ENCODE data around the gene HECTD4.

Gene HECTD4

GRCh38 chr12:112322882-112323547 is 59.2 kb downstream of the HECTD4 start:
- Histone ChIP-seq H3K9ac (ENCODE audit: low read length) (no peak overlapping the region), H3K27me3 (ENCODE audit: control insufficient read depth, insufficient read depth, low read length) (no peaks in the 10 kb centered on the region), H3K27ac (ENCODE audit: low read depth, low read length) (no peak overlapping the region), H3K36me3 (ENCODE audit: control insufficient read depth, insufficient read depth, low read length) (peaks cover 3% of the 10 kb centered on the region), H3K4me3 (ENCODE audit: low read length) (no peak overlapping the region), H3K4me1 (ENCODE audit: control insufficient read depth, insufficient read depth, low read length) (no peaks in the 10 kb centered on the region)

- no peaks in the 10 kb centered on the region for H3K27me3 ChIP-seq (ENCODE audit: control insufficient read depth, insufficient read depth, low read length)
- no peaks in the 10 kb centered on the region for H3K4me1 ChIP-seq (ENCODE audit: control insufficient read depth, insufficient read depth, low read length)
- H3K36me3 ChIP-seq (ENCODE audit: control insufficient read depth, insufficient read depth, low read length) = peaks cover 3% of the 10 kb centered on the region
- no peak overlapping the region for H3K9ac ChIP-seq (ENCODE audit: low read length)
- H3K4me3 ChIP-seq (ENCODE audit: low read length) = no peak overlapping the region
- H3K27ac ChIP-seq (ENCODE audit: low read depth, low read length) = no peak overlapping the region
Observed at GRCh38 chr12:112322441-112322840, 59.8 kb downstream of the HECTD4 start.

- Histone ChIP-seq H3K27ac (ENCODE audit: low read depth, low read length) (no peak overlapping the region), H3K4me3 (ENCODE audit: low read length) (no peak overlapping the region), H3K36me3 (ENCODE audit: control insufficient read depth, insufficient read depth, low read length) (peaks cover 3% of the 10 kb centered on the region), H3K9ac (ENCODE audit: low read length) (no peak overlapping the region), H3K4me1 (ENCODE audit: control insufficient read depth, insufficient read depth, low read length) (no peaks in the 10 kb centered on the region), H3K27me3 (ENCODE audit: control insufficient read depth, insufficient read depth, low read length) (no peaks in the 10 kb centered on the region)
Observed at GRCh38 chr12:112321245-112321644, 61.0 kb downstream of the HECTD4 start.

GRCh38 chr12:112319395-112319794 is 62.8 kb downstream of the HECTD4 start:
- Histone ChIP-seq H3K36me3 (ENCODE audit: control insufficient read depth, insufficient read depth, low read length) (peaks cover 3% of the 10 kb centered on the region), H3K27ac (ENCODE audit: low read depth, low read length) (no peak overlapping the region), H3K4me1 (ENCODE audit: control insufficient read depth, insufficient read depth, low read length) (no peaks in the 10 kb centered on the region), H3K27me3 (ENCODE audit: control insufficient read depth, insufficient read depth, low read length) (no peaks in the 10 kb centered on the region), H3K4me3 (ENCODE audit: low read length) (no peak overlapping the region), H3K9ac (ENCODE audit: low read length) (no peak overlapping the region)

- Histone ChIP-seq H3K9ac (ENCODE audit: low read length) (no peak overlapping the region), H3K27me3 (ENCODE audit: control insufficient read depth, insufficient read depth, low read length) (no peaks in the 10 kb centered on the region), H3K4me3 (ENCODE audit: low read length) (no peak overlapping the region), H3K36me3 (ENCODE audit: control insufficient read depth, insufficient read depth, low read length) (peaks cover 5% of the 10 kb centered on the region), H3K27ac (ENCODE audit: low read depth, low read length) (no peak overlapping the region), H3K4me1 (ENCODE audit: control insufficient read depth, insufficient read depth, low read length) (no peaks in the 10 kb centered on the region)
Observed at GRCh38 chr12:112317481-112317880, 64.8 kb downstream of the HECTD4 start.

- Histone ChIP-seq H3K27ac (ENCODE audit: low read depth, low read length) (no peak overlapping the region), H3K36me3 (ENCODE audit: control insufficient read depth, insufficient read depth, low read length) (peaks cover 5% of the 10 kb centered on the region), H3K9ac (ENCODE audit: low read length) (no peak overlapping the region)
Observed at GRCh38 chr12:112314981-112315380, 67.2 kb downstream of the HECTD4 start.

GRCh38 chr12:112309797-112310196 is 72.4 kb downstream of the HECTD4 start:
- no peaks in the 10 kb centered on the region for H3K4me1 ChIP-seq (ENCODE audit: control insufficient read depth, insufficient read depth, low read length)
- no peak overlapping the region for H3K27ac ChIP-seq (ENCODE audit: low read depth, low read length)
- H3K4me3 ChIP-seq (ENCODE audit: low read length) = no peak overlapping the region
- H3K27me3 ChIP-seq (ENCODE audit: control insufficient read depth, insufficient read depth, low read length) = no peaks in the 10 kb centered on the region
- H3K9ac ChIP-seq (ENCODE audit: low read length) = no peak overlapping the region
- peaks cover 9% of the 10 kb centered on the region for H3K36me3 ChIP-seq (ENCODE audit: control insufficient read depth, insufficient read depth, low read length)

More at GRCh38 chr12:112314981-112315380, 67.2 kb downstream of the HECTD4 start:
- no peak overlapping the region for H3K4me3 ChIP-seq (ENCODE audit: low read length)
- H3K27me3 ChIP-seq (ENCODE audit: control insufficient read depth, insufficient read depth, low read length) = no peaks in the 10 kb centered on the region
- no peaks in the 10 kb centered on the region for H3K4me1 ChIP-seq (ENCODE audit: control insufficient read depth, insufficient read depth, low read length)

- Histone ChIP-seq H3K27me3 (ENCODE audit: control insufficient read depth, insufficient read depth, low read length) (no peaks in the 10 kb centered on the region), H3K9ac (ENCODE audit: low read length) (no peak overlapping the region), H3K4me1 (ENCODE audit: control insufficient read depth, insufficient read depth, low read length) (no peaks in the 10 kb centered on the region), H3K4me3 (ENCODE audit: low read length) (no peak overlapping the region), H3K27ac (ENCODE audit: low read depth, low read length) (no peak overlapping the region), H3K36me3 (ENCODE audit: control insufficient read depth, insufficient read depth, low read length) (peaks cover 9% of the 10 kb centered on the region)
Observed at GRCh38 chr12:112308652-112309051, 73.6 kb downstream of the HECTD4 start.

- Histone ChIP-seq H3K4me3 (ENCODE audit: low read length) (no peak overlapping the region), H3K4me1 (ENCODE audit: control insufficient read depth, insufficient read depth, low read length) (no peaks in the 10 kb centered on the region), H3K27me3 (ENCODE audit: control insufficient read depth, insufficient read depth, low read length) (no peaks in the 10 kb centered on the region), H3K36me3 (ENCODE audit: control insufficient read depth, insufficient read depth, low read length) (peaks cover 9% of the 10 kb centered on the region), H3K27ac (ENCODE audit: low read depth, low read length) (no peak overlapping the region), H3K9ac (ENCODE audit: low read length) (no peak overlapping the region)
Observed at GRCh38 chr12:112308161-112308560, 74.1 kb downstream of the HECTD4 start.

GRCh38 chr12:112307317-112308011 is 74.8 kb downstream of the HECTD4 start:
- H3K27me3 ChIP-seq (ENCODE audit: control insufficient read depth, insufficient read depth, low read length) = no peaks in the 10 kb centered on the region
- no peak overlapping the region for H3K9ac ChIP-seq (ENCODE audit: low read length)
- no peak overlapping the region for H3K4me3 ChIP-seq (ENCODE audit: low read length)
- H3K4me1 ChIP-seq (ENCODE audit: control insufficient read depth, insufficient read depth, low read length) = no peaks in the 10 kb centered on the region
- no peak overlapping the region for H3K27ac ChIP-seq (ENCODE audit: low read depth, low read length)
- H3K36me3 ChIP-seq (ENCODE audit: control insufficient read depth, insufficient read depth, low read length) = peaks cover 8% of the 10 kb centered on the region

GRCh38 chr12:112305951-112306350 is 76.3 kb downstream of the HECTD4 start:
- H3K36me3 ChIP-seq (ENCODE audit: control insufficient read depth, insufficient read depth, low read length) = peaks cover 10% of the 10 kb centered on the region
- no peak overlapping the region for H3K4me3 ChIP-seq (ENCODE audit: low read length)
- no peak overlapping the region for H3K9ac ChIP-seq (ENCODE audit: low read length)
- no peaks in the 10 kb centered on the region for H3K4me1 ChIP-seq (ENCODE audit: control insufficient read depth, insufficient read depth, low read length)
- H3K27me3 ChIP-seq (ENCODE audit: control insufficient read depth, insufficient read depth, low read length) = no peaks in the 10 kb centered on the region
- H3K27ac ChIP-seq (ENCODE audit: low read depth, low read length) = no peak overlapping the region

- Histone ChIP-seq H3K36me3 (ENCODE audit: control insufficient read depth, insufficient read depth, low read length) (peaks cover 10% of the 10 kb centered on the region), H3K9ac (ENCODE audit: low read length) (no peak overlapping the region), H3K4me1 (ENCODE audit: control insufficient read depth, insufficient read depth, low read length) (no peaks in the 10 kb centered on the region), H3K27ac (ENCODE audit: low read depth, low read length) (no peak overlapping the region), H3K4me3 (ENCODE audit: low read length) (no peak overlapping the region), H3K27me3 (ENCODE audit: control insufficient read depth, insufficient read depth, low read length) (no peaks in the 10 kb centered on the region)
Observed at GRCh38 chr12:112304436-112304835, 77.8 kb downstream of the HECTD4 start.

GRCh38 chr12:112303799-112304198 is 78.4 kb downstream of the HECTD4 start:
- no peaks in the 10 kb centered on the region for H3K27me3 ChIP-seq (ENCODE audit: control insufficient read depth, insufficient read depth, low read length)
- H3K4me3 ChIP-seq (ENCODE audit: low read length) = no peak overlapping the region
- no peaks in the 10 kb centered on the region for H3K4me1 ChIP-seq (ENCODE audit: control insufficient read depth, insufficient read depth, low read length)
- H3K27ac ChIP-seq (ENCODE audit: low read depth, low read length) = no peak overlapping the region
- no peak overlapping the region for H3K9ac ChIP-seq (ENCODE audit: low read length)
- peaks cover 10% of the 10 kb centered on the region for H3K36me3 ChIP-seq (ENCODE audit: control insufficient read depth, insufficient read depth, low read length)
